Ovary (tissue), 3 donors: ENCODE data around the gene SLC25A42.

ENCODE experiments used
- CTCF ChIP-seq, 3 donors: fragments of 450-650 bp in 2 of 3; fragments of 200-600 bp in 1 of 3; IDR thresholded peaks; one replicate each; pipeline versions ENCODE4 v1.5.1 to v1.8.0; 2016 to 2022; ENCODE audit warnings: antibody characterized with exemption in 3 of 3, mild to moderate bottlenecking in 1 of 3
- EP300 ChIP-seq: sonication (generic); formaldehyde crosslinking; IDR thresholded peaks from one replicate; pipeline ENCODE4 v1.6.1; 2017; ENCODE audit warnings: antibody characterized with exemption
- POLR2A ChIP-seq: fragments of 450-650 bp; IDR thresholded peaks from one replicate; pipeline ENCODE4 v1.6.1; 2017; ENCODE audit warnings: antibody characterized with exemption, mild to moderate bottlenecking, moderate library complexity
- donor health status: DM: no; HTN: no; CAD: no.

GRCh38 chr19:19151418-19151817 is 87.6 kb downstream of the SLC25A42 start:
- TF ChIP-seq EP300: no peak
- no peak for TF ChIP-seq POLR2A
- TF ChIP-seq CTCF (IDR thresholded peaks at IDR 0.05): no peak
